Loucy (cell line): Measurements from ENCODE around the gene FHIT.

Experiments
- H2AFZ ChIP-seq: fragments of 200-600 bp; sonication (generic); 2 replicates; pipeline ENCODE4 v1.6.0; 2016; ENCODE audit warnings: antibody characterized with exemption, mild to moderate bottlenecking, low read length, moderate library complexity
- H3F3A ChIP-seq: fragments of 200-600 bp; 2 replicates; pipeline ENCODE4 v1.6.0; 2016; ENCODE audit warnings: antibody characterized with exemption, low read depth, mild to moderate bottlenecking
- H3K27me3 ChIP-seq: fragments of 200-600 bp; sonication (generic); 2 replicates; pipeline ENCODE4 v1.6.1; 2014; ENCODE audit warnings: low read length, mild to moderate bottlenecking; ENCODE audit not compliant: insufficient read depth, poor library complexity, severe bottlenecking
- H3K36me3 ChIP-seq: fragments of 200-600 bp; sonication (generic); 2 replicates; pipeline ENCODE4 v1.6.1; 2016; ENCODE audit warnings: low read length; ENCODE audit not compliant: insufficient read depth
- H3K4me1 ChIP-seq: fragments of 200-600 bp; sonication (generic); 2 replicates; pipeline ENCODE4 v1.5.1; 2014; ENCODE audit warnings: low read length, mild to moderate bottlenecking; ENCODE audit not compliant: insufficient read depth, poor library complexity, severe bottlenecking
- H3K4me2 ChIP-seq: fragments of 200-600 bp; sonication (generic); 2 replicates; pipeline ENCODE4 v1.6.0; 2014; ENCODE audit warnings: antibody characterized with exemption, low read length, low read depth, mild to moderate bottlenecking; ENCODE audit not compliant: poor library complexity, severe bottlenecking
- H3K4me3 ChIP-seq: fragments of 200-600 bp; sonication (generic); 2 replicates; pipeline ENCODE4 v1.5.1; 2014; ENCODE audit warnings: low read length, mild to moderate bottlenecking, mixed read lengths; ENCODE audit not compliant: poor library complexity, severe bottlenecking
- H3K79me2 ChIP-seq: fragments of 200-600 bp; sonication (generic); 2 replicates; pipeline ENCODE4 v1.6.1; 2014; ENCODE audit warnings: low read length; ENCODE audit not compliant: insufficient read depth
- H3K9ac ChIP-seq: fragments of 200-600 bp; sonication (generic); 2 replicates; pipeline ENCODE4 v1.6.0; 2014; ENCODE audit warnings: mild to moderate bottlenecking, low read depth, low read length, moderate library complexity; ENCODE audit not compliant: poor library complexity, severe bottlenecking
- H3K9me2 ChIP-seq: fragments of 200-600 bp; sonication (generic); replicated peaks from 2 replicates; pipeline ENCODE4 v1.6.1; 2016; ENCODE audit warnings: low read depth, low read length, mixed read lengths
- H3K9me3 ChIP-seq: fragments of 200-600 bp; sonication (generic); 2 replicates; pipeline ENCODE4 v1.6.1; 2014; ENCODE audit warnings: mild to moderate bottlenecking, antibody characterized with exemption, low read length, low read depth; ENCODE audit not compliant: insufficient read depth
- H4K20me1 ChIP-seq: fragments of 200-600 bp; sonication (generic); 2 replicates; pipeline ENCODE4 v1.6.0; 2014; ENCODE audit warnings: antibody characterized with exemption, low read length, mild to moderate bottlenecking; ENCODE audit not compliant: insufficient read depth, poor library complexity, severe bottlenecking
- EZH2phosphoT487 ChIP-seq: fragments of 200-600 bp; IDR thresholded peaks from 2 replicates; pipeline ENCODE4 v1.6.1; 2018; ENCODE audit warnings: antibody characterized with exemption, mild to moderate bottlenecking, moderate library complexity, borderline replicate concordance
- TF ChIP-seq, protein P1 (sequence below): fragments of 200-600 bp; sonication (generic); conservative IDR thresholded peaks from 2 replicates; pipeline ENCODE4 v1.5.1; 2014; ENCODE audit warnings: mild to moderate bottlenecking, antibody characterized with exemption, low read length

FHIT gene

DNA sequence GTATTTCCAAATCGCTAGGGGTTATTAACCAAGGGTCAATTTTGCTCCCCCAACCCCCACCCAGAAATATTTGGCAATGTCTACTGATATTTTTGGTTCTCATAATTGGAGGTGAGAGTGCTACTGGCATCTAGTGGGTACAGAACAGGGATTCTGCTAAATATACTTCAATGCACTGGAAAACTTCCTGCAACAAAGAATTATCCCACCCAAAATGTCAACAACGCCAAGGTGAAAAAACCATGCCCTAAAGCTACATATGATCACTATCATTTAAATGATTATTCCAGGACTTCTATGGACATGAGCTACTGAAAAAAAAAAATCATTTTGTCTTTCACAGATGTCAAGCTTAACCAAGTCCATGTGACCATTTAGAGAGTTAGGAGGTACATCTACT is 867.9 kb downstream of the FHIT start:
- H3K79me2 ChIP-seq: no peaks in the 10 kb centered on the region
- TF ChIP-seq, protein P1, sequence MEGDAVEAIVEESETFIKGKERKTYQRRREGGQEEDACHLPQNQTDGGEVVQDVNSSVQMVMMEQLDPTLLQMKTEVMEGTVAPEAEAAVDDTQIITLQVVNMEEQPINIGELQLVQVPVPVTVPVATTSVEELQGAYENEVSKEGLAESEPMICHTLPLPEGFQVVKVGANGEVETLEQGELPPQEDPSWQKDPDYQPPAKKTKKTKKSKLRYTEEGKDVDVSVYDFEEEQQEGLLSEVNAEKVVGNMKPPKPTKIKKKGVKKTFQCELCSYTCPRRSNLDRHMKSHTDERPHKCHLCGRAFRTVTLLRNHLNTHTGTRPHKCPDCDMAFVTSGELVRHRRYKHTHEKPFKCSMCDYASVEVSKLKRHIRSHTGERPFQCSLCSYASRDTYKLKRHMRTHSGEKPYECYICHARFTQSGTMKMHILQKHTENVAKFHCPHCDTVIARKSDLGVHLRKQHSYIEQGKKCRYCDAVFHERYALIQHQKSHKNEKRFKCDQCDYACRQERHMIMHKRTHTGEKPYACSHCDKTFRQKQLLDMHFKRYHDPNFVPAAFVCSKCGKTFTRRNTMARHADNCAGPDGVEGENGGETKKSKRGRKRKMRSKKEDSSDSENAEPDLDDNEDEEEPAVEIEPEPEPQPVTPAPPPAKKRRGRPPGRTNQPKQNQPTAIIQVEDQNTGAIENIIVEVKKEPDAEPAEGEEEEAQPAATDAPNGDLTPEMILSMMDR: no peak
- no peak for TF ChIP-seq EZH2phosphoT487
- H2AFZ ChIP-seq: no peak overlapping the region
- H3K9ac ChIP-seq: no peak overlapping the region
- no peak overlapping the region for H3K4me3 ChIP-seq
- H3K4me1 ChIP-seq: no peaks in the 10 kb centered on the region
- H3K36me3 ChIP-seq: no peaks in the 10 kb centered on the region
- no peaks in the 10 kb centered on the region for H4K20me1 ChIP-seq
- no peaks in the 10 kb centered on the region for H3K27me3 ChIP-seq
- H3F3A ChIP-seq: no peaks in the 10 kb centered on the region
- H3K4me2 ChIP-seq: no peak overlapping the region
- H3K9me3 ChIP-seq: no peaks in the 10 kb centered on the region
- H3K9me2 ChIP-seq: no peaks in the 10 kb centered on the region

DNA sequence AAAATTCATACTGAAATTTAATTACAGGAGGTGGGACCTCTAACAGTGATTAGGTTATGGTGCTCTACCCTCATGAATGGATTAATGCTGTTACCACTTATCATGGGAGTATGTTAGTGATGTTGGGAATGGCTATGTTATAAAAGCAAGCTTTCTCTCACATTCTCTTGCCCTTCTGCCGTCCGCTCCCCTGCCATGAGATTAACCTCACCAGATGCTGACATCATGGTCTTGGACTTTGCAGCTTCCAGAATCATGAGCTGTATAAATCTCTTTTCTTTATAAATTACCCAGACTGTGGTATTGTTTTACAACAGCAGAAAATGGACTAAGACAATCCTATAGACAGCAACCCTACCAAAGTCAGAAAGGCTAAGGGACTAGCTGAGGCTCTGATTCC is 884.8 kb downstream of the FHIT start:
- no peaks in the 10 kb centered on the region for H3K9me3 ChIP-seq
- H3K36me3 ChIP-seq: no peaks in the 10 kb centered on the region
- no peak overlapping the region for H3K4me3 ChIP-seq
- no peaks in the 10 kb centered on the region for H3K9me2 ChIP-seq
- no peaks in the 10 kb centered on the region for H3K79me2 ChIP-seq
- no peaks in the 10 kb centered on the region for H3K27me3 ChIP-seq
- no peaks in the 10 kb centered on the region for H4K20me1 ChIP-seq
- no peak for TF ChIP-seq EZH2phosphoT487
- TF ChIP-seq, protein P1: no peak
- H2AFZ ChIP-seq: no peak overlapping the region
- H3K4me1 ChIP-seq: no peaks in the 10 kb centered on the region
- H3K9ac ChIP-seq: no peak overlapping the region
- H3F3A ChIP-seq: no peaks in the 10 kb centered on the region
- H3K4me2 ChIP-seq: no peak overlapping the region

DNA sequence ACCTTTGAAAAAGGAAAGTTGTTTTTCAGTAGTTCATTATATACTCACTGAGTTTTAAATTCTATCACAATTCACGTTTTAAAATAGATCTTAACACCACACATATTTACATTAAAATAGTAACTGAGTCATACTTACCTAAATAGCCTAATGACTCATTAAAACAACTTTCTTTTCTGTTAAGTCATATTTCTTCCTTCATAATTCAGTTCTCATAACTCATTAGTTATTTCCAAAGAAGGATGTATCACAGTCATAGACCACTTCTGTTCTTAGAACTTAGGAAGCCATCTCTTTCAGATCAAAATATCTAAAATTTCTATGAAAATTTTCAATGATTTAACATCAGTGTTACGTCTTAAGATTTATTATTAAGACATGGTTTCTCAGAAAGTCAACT is 885.9 kb downstream of the FHIT start:
- no peaks in the 10 kb centered on the region for H3K4me1 ChIP-seq
- no peak overlapping the region for H3K4me3 ChIP-seq
- no peaks in the 10 kb centered on the region for H3K9me2 ChIP-seq
- H2AFZ ChIP-seq: no peak overlapping the region
- no peak for TF ChIP-seq EZH2phosphoT487
- TF ChIP-seq, protein P1: no peak
- no peaks in the 10 kb centered on the region for H3K27me3 ChIP-seq
- H3K4me2 ChIP-seq: no peak overlapping the region
- no peaks in the 10 kb centered on the region for H4K20me1 ChIP-seq
- no peaks in the 10 kb centered on the region for H3K36me3 ChIP-seq
- H3F3A ChIP-seq: no peaks in the 10 kb centered on the region
- H3K9me3 ChIP-seq: no peaks in the 10 kb centered on the region
- H3K79me2 ChIP-seq: no peaks in the 10 kb centered on the region
- no peak overlapping the region for H3K9ac ChIP-seq
